ENCODE measurements around the gene TM9SF4.
A peak's percentile ranks its signal among the peaks of the same experiment; 100 is the strongest.
"Not testable (repeated sequence)": the region's sequence is repeated elsewhere in the genome, so short reads cannot be mapped to it uniquely, and the experiment has no call there.

Gene TM9SF4

GRCh38 chr20:32160341-32160740 is 50.8 kb downstream of the TM9SF4 start:
- DNase-seq: no peak

GRCh38 chr20:32162351-32162750 is 52.8 kb downstream of the TM9SF4 start:
- no peak for DNase-seq

GRCh38 chr20:32163951-32164350 is 54.4 kb downstream of the TM9SF4 start:
- no peak for DNase-seq

GRCh38 chr20:32164984-32165735 is 55.6 kb downstream of the TM9SF4 start:
- DNase-seq: no peak

- DNase-seq: no peak
These were observed 56.5 kb downstream of the TM9SF4 start for GRCh38 chr20:32165836-32166545.

- DNase-seq: no peak
These were observed 58.0 kb downstream of the TM9SF4 start for GRCh38 chr20:32167552-32167951.

GRCh38 chr20:32168184-32168910 is 58.8 kb downstream of the TM9SF4 start:
- DNase-seq: no peak

GRCh38 chr20:32177696-32178095 is 68.2 kb downstream of the TM9SF4 start:
- DNase-seq: not testable (repeated sequence)

GRCh38 chr20:32179515-32179914 is 70.0 kb downstream of the TM9SF4 start:
- no peak for DNase-seq

GRCh38 chr20:32179934-32180333 is 70.4 kb downstream of the TM9SF4 start:
- no peak for DNase-seq

- DNase-seq: no peak
These were observed 72.1 kb downstream of the TM9SF4 start for GRCh38 chr20:32181606-32182005.

GRCh38 chr20:32183947-32184635 is 74.6 kb downstream of the TM9SF4 start:
- no peak for DNase-seq

GRCh38 chr20:32184961-32185603 is 75.6 kb downstream of the TM9SF4 start:
- DNase-seq: no peak

GRCh38 chr20:32186506-32186905 is 77.0 kb downstream of the TM9SF4 start:
- no peak for DNase-seq

GRCh38 chr20:32188376-32189122 is 79.0 kb downstream of the TM9SF4 start:
- no peak for DNase-seq

- no peak for DNase-seq
These were observed 79.6 kb downstream of the TM9SF4 start for GRCh38 chr20:32189123-32189410.

GRCh38 chr20:32189691-32190615 is 80.4 kb downstream of the TM9SF4 start:
- DNase-seq: peak; percentile 32

GRCh38 chr20:32190616-32191415 is 81.3 kb downstream of the TM9SF4 start:
- DNase-seq: no peak

GRCh38 chr20:32191422-32191821 is 81.9 kb downstream of the TM9SF4 start:
- DNase-seq: no peak

- DNase-seq: no peak
These were observed 82.4 kb downstream of the TM9SF4 start for GRCh38 chr20:32191873-32192272.

All from CD4-positive, alpha-beta T cell treated with Interleukin-15 for 1 hour (primary cell).